Breast epithelium (tissue), 3 donors: ENCODE measurements around the gene C11orf68.

ENCODE experiments used
- POLR2A ChIP-seq: fragments of 450-650 bp; IDR thresholded peaks from one replicate; pipeline ENCODE4 v1.6.1; 2016; ENCODE audit warnings: antibody characterized with exemption, mild to moderate bottlenecking, moderate library complexity
- TF ChIP-seq, protein P1 (sequence below), 3 donors: fragments of 450-650 bp; IDR thresholded peaks; one replicate each; pipeline ENCODE4 v1.5.1; 2016 to 2017; ENCODE audit warnings: antibody characterized with exemption in 3 of 3, mild to moderate bottlenecking in 3 of 3, moderate library complexity in 3 of 3

DNA sequence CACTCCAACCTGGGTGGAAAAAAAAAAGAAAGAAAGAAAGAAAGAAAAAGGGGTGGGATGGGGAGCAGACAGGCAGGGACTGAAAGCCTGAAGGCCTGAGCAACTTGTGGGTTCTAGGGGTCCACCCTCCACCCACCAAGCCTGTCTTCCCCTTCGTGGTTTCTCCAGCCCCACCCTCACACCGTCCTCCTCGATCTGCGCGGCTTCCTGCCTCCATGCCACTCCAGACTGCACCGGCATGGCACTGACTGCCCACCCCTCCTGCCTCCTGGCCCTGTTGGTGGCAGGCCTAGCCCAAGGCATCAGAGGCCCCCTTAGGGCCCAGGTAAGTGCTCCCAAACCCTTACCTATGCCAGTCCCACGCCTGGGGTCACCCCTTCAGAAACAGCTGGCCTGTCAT, 39.2 kb downstream of the C11orf68 start, which contains the start of gene CTSW:
- TF ChIP-seq, protein P1, sequence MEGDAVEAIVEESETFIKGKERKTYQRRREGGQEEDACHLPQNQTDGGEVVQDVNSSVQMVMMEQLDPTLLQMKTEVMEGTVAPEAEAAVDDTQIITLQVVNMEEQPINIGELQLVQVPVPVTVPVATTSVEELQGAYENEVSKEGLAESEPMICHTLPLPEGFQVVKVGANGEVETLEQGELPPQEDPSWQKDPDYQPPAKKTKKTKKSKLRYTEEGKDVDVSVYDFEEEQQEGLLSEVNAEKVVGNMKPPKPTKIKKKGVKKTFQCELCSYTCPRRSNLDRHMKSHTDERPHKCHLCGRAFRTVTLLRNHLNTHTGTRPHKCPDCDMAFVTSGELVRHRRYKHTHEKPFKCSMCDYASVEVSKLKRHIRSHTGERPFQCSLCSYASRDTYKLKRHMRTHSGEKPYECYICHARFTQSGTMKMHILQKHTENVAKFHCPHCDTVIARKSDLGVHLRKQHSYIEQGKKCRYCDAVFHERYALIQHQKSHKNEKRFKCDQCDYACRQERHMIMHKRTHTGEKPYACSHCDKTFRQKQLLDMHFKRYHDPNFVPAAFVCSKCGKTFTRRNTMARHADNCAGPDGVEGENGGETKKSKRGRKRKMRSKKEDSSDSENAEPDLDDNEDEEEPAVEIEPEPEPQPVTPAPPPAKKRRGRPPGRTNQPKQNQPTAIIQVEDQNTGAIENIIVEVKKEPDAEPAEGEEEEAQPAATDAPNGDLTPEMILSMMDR (IDR thresholded peaks at IDR 0.05) = no peak
- no peak for TF ChIP-seq POLR2A
